Measurements from ENCODE around the gene DNAJB7.
"Not testable (repeated sequence)": the region's sequence is repeated elsewhere in the genome, so short reads cannot be mapped to it uniquely, and the experiment has no call there.

The DNAJB7 gene

DNA sequence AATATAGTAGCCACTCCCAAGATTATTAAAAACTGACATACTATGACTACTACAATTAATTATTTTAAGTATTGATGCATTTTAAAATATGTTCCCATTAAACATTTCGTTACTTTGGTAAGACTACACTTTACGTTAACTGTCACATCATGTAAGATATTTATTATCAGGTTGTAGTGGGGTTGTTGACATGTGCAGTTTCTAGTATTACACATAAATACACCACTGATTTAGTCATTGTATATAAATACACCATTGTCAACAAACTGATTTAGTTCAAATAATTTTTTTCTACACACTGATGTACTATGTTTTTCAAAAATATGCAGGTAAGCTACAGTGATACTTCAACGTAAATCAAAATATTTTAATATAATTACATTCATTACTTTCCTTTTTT, 17.0 kb downstream of the DNAJB7 start:
- no peak for DNase-seq (ENCODE audit: low read depth, low spot score)

DNA sequence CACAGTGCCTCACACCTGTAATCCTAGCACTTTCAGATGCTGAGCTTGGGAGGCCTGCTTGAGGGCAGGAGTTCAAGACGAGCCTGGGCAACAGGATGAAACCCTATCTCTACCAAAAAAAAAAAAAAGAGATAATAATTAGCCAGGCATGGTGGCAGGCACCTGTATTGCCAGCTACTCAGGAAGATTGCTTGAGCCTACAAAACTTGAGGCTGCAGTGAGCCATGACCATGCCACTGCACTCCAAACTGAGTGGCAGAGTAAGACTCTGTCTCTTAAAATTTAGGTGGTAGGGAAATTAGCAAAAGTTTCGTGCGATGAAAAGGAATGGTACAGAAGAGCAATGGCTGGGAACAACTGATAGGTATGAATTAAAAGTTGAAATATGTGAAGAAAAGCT, 23.4 kb downstream of the DNAJB7 start:
- no peak for DNase-seq (ENCODE audit: low read depth, low spot score)

DNA sequence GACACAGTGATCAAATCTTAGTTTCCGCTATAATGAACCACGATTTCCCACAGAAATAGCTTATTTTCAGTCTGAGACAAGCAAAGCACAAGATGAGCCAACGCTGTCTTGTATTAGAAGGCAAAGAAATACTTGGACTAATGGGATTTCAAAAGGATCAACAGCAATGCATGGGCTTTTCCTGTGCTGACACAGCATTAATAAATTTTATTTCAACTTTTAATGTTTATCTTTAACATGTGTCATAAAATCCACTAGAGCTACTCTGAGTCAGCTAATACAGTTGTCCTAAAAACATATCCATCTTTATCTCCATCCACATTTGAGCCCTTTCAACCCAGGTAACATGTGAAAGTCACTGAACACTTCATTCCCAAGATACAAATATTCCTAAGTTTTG, 27.3 kb downstream of the DNAJB7 start:
- DNase-seq (ENCODE audit: low read depth, low spot score): no peak

DNA sequence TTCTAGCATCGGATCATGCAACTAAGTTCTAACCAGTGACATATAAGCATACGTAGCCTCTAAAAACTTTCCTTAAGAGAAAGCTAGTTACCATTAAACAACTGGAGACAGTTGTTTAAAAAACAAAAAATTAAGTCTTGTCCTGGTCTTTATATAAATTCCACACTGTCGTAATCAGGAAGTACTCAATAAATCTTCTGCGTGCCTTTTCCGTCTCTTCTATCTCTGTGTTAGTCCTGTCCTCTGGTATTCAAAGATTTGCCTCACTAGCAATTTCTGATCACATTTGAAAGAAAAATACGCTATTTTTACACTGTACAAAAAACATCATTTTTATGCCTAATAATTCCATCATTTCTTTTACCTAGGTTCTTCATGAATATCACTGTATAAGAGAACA, 32.8 kb downstream of the DNAJB7 start:
- no peak for DNase-seq (ENCODE audit: low read depth, low spot score)

DNA sequence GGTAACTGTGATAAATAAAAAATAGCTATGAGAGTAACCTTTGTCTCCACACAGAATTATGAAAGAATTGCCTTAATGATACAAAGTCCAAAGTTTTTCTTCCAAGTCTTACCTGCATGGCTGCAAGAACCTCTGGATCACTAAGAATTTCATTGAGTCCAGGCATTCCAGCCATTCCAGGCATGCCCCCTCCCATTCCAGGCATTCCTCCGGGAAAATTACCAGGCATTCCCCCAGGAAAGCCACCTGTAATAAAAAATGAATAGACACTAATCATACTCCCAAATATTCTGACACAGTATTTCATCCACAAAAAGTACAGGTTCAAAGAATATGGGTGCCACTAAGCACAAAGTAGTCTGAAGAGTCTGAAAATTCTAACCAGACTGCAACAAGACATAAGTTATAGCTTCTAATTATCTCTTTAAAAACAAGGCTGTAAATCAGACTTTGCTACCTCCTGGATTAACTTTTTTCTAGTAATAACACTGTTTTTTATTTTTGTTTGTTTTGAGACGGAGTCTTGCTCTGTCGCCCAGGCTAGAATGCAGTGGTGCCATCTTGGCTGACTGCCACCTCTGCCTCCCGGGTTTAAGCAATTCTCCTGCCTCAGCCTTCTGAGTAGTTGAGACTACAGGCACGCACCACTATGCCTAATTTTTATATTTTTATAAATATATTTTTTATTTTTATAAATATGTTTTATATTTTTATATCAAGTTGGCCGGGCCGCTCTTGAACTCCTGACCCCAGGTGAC, 34.8 kb downstream of the DNAJB7 start:
- DNase-seq (ENCODE audit: low read depth, low spot score): no peak

DNA sequence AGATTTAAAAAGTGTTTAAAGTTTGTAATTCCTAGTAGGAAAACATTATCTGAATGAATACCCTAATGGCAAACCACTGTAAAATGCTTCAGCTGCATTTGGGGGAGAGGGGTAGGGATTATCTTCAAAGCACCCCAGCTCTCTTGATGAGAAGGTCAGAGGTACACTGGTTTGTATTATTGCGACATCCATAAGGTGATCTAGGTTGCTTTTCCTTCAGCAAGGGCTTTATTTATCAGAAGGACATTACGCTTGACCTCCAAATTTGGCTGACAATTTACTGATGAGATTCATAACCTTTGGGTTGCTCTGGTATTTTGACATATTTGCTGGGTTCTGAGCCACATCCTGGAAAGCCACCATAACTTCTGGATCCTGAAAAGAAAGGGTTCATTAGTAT, 35.6 kb downstream of the DNAJB7 start:
- DNase-seq (ENCODE audit: low read depth, low spot score): not testable (repeated sequence)

DNA sequence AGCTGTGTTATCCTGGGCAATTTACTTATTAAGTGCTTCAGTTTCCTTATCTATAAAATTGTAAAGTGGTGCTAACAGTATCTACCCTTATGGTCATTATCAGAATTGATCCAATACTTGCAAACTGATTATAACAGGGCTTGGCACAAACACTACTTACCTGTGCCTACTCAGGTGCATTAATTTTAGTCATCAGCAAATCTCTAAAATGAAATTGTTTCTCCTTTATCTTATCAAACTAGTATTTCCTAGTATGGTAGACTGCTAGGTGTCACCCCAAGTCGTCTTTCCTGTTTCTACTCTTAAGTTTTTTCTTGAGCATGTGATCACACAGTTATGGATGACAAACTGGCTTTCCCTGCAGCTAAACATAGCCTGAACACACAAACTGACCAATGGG, 38.5 kb downstream of the DNAJB7 start:
- no peak for DNase-seq (ENCODE audit: low read depth, low spot score)

DNA sequence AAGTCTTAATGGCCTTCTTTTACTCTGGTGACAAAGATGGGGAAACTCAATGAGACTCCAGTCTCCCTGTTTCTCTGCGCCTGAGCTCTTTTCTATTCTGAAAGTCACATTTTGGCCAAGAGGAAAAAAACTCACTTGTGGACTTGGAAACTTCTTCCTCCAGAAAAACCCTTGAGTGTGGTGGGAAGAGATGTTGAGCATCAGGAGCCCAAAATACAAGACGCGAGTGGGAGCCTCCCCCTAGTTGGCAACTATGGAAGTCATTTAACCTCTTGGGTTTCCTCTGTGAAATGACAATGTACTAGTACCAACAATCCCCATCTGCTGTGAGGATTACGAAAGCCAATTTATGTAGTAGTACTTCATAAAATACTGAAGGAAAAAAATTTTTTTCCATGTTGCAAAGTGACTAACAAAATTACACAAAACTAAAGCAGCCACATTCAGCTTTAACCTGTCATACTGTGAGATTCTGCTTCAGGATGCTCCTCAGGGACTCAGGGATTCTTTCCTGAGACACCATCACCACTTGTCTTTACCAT, 42.2 kb downstream of the DNAJB7 start:
- DNase-seq (ENCODE audit: low read depth, low spot score): no peak

DNA sequence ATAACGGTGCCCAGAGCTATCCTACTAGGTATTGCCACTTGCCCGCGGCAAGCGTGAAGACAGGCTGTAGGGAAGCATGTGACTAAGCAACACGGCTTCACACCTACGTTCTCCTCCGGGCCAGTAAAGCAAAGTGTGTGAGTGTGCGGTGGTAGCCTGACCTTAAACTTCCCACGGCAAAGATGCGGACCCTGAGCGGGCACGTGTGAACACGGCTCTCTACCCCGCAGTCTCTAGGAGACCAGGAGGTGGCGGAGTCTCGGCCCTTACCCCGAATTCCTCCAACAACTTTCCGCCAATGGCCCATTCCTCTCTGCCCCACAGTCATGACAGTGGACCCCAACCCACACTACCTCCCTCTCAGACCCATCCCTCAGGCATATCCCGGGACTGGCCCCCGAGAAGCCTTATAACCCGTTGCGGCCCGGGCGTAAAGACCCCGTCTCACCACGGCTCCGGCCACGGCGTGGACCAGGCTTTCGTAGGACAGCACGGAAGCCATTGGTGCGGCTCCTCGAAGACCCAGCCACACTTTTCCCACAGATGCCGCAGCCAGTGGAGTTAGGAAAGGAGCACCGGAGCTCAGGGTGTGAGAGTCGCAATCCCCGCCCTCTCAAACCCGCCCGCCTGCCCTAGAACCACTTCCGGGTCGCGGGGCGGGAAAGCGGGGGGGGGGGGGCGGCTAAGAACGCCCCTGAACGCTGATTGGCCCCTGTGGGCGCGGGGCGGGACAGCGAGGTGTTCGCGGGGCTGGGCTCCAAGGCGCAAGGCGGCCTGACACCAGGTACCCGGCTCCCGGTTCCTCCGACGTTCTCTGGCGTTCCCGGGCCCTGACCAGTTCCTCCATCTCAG, 42.9 kb downstream of the DNAJB7 start, which contains the start of gene SLC25A17:
Gene SLC25A17, minus strand, starts transcription at position 600 of the 852 bp plus-strand sequence. Its CDS starts 98 bp downstream, at position 502.
- peak; percentile 81 for DNase-seq (ENCODE audit: low read depth, low spot score)

DNA sequence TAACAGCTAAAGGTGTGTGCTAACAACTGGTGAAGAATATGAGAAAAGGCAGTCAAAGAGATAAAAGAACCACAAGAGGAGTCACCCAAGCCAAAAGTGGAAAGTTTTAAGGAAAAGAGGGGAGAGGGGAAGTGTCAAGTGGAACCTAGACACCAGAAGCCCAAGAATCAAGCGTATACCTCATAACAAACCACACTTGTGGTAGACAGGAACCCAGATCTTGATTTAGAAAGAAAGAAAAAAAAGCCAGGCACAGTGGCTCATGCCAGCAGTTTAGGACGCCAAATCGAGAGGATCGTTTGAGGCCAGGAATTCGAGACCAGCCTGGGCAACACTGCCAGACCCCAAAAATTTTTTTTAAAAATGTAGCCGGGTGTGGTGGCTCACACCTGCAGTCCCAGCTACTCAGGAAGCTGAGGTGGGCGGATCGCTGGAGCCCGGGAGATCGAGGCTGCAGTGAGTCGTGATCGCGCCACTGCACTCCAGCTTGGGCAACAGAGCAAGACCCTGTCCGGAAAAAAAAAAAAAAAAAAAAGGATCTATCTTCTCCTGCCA, 43.6 kb downstream of the DNAJB7 start:
- DNase-seq (ENCODE audit: low read depth, low spot score): no peak

DNA sequence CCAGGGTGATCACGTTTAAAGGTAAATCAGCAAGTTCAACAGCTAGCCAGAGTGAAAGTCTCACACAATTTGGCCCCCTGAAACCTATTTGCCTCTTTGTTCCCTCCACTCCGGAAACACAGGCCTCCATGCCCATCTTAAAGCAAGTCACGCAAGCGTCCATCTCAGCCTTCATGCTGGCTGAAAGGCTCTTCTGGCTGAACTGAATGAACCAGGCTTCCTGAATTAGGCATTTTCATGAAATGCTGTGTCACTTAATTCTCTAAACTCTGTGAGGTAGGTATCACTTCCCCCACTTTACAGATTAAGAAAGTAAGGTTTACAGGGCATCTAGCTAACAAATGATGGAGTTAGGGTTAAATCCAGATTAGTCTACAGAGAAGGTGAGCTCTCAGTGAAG, 44.2 kb downstream of the DNAJB7 start:
- no peak for DNase-seq (ENCODE audit: low read depth, low spot score)

DNA sequence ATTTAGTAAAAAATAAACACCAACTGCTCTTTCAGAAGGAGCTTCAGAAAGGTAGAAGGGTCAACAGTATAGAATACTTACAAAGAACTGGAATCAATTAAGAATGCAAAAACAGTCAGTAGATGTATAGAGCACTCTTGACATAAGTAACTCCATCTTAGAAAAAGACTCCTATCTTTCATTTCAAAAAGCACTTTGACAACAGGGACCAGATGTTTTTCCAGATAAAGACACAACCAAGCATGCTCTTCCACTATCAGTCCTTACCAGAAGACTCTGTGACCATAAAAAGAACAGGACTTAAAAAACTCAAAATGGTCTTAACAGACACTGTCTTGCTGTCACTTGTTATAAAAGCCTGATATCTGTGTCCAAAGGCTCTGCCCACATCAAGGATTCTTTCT, 48.0 kb downstream of the DNAJB7 start:
- no peak for DNase-seq (ENCODE audit: low read depth, low spot score)
